Nephron (organoid): ENCODE measurements around the gene LMX1A.

Source experiments
- H3K27ac Mint-ChIP-seq, 3 experiments: 2 replicates each; pipeline ENCODE4 v1.8.0; 2020; ENCODE audit warnings: mixed read lengths in 3 of 3, mild to moderate bottlenecking in 2 of 3, moderate library complexity in 1 of 3
- H3K27me3 Mint-ChIP-seq: 2 replicates; pipeline ENCODE4 v1.8.0; 2021; ENCODE audit warnings: low read depth, mild to moderate bottlenecking, moderate library complexity, mixed read lengths
- H3K36me3 Mint-ChIP-seq: 2 replicates; pipeline ENCODE4 v1.8.0; 2020; ENCODE audit warnings: low read depth, mixed read lengths
- H3K4me1 Mint-ChIP-seq: 2 replicates; pipeline ENCODE4 v1.8.0; 2020; ENCODE audit warnings: mixed read lengths
- H3K4me3 Mint-ChIP-seq, 3 experiments: 2 replicates each; pipeline ENCODE4 v1.8.0; 2020; ENCODE audit warnings: mild to moderate bottlenecking in 3 of 3, mixed read lengths in 3 of 3, moderate library complexity in 2 of 3
- H3K9me3 Mint-ChIP-seq: 2 replicates; pipeline ENCODE4 v1.8.0; 2020; ENCODE audit warnings: mixed read lengths
- CTCF ChIP-seq, 3 experiments: fragments of 200-600 bp; sonication (generic); IDR thresholded peaks; one replicate each; pipeline ENCODE4 v1.5.0; 2021; ENCODE audit warnings: antibody characterized with exemption in 3 of 3; ENCODE audit not compliant: unreplicated experiment in 3 of 3

LMX1A gene

DNA sequence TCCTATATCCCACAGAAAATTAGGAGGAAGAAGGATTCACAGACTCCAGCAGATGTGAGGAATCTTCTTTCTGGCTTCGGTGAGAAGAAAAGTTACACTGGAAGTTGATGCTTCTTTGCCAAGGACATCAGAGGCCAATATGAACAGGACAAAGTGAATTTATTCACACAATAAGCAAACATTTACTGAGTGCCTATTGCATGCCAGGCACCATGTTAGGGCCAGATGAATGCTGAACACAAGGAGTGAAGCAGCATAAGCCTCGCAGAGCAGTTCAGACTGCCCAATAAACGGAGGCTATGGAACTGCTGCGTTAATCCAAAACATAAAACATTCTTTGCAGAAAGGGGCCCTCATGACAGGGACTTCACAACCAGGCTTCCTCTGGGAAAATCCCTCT lies 114.6 kb downstream of the LMX1A start:
- H3K4me1 Mint-ChIP-seq = peaks cover 5% of the 10 kb centered on the region
- no peak overlapping the region for H3K27ac Mint-ChIP-seq
- no peak for TF ChIP-seq CTCF (IDR thresholded peaks at IDR 0.05; ENCODE audit: unreplicated experiment in 3 of 3)
- no peak overlapping the region for H3K4me3 Mint-ChIP-seq
- H3K27me3 Mint-ChIP-seq = peaks cover 67% of the 10 kb centered on the region
- H3K9me3 Mint-ChIP-seq = no peaks in the 10 kb centered on the region
- H3K36me3 Mint-ChIP-seq = no peaks in the 10 kb centered on the region

GRCh38 chr1:165241321-165241720 lies 115.2 kb downstream of the LMX1A start:
- no peak overlapping the region for H3K4me3 Mint-ChIP-seq
- no peaks in the 10 kb centered on the region for H3K36me3 Mint-ChIP-seq
- H3K4me1 Mint-ChIP-seq = peaks cover 9% of the 10 kb centered on the region
- H3K9me3 Mint-ChIP-seq = no peaks in the 10 kb centered on the region
- H3K27ac Mint-ChIP-seq = no peak overlapping the region
- TF ChIP-seq CTCF (IDR thresholded peaks at IDR 0.05; ENCODE audit: unreplicated experiment in 3 of 3) = no peak
- peaks cover 67% of the 10 kb centered on the region for H3K27me3 Mint-ChIP-seq

DNA sequence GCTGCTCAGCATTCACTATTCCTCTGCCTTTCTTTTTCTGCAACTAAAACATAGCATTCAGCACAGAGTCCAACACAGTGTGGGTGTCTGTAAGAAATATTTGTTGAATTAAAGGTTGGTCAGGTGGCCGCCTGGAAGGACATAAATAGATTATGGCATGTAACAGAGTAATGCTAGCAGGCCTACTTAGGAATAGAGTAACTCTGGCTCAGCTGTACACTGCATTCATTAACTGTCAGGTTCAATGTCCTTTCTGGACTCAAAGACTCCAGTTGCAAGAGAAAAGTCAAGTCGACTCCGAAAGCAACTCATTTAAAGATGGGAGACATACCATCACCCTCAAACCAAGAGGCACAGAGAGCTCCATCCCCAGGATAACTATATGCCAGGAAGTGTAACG lies 116.0 kb downstream of the LMX1A start:
- peaks cover 68% of the 10 kb centered on the region for H3K27me3 Mint-ChIP-seq
- H3K36me3 Mint-ChIP-seq = no peaks in the 10 kb centered on the region
- peaks cover 16% of the 10 kb centered on the region for H3K4me1 Mint-ChIP-seq
- no peak overlapping the region for H3K4me3 Mint-ChIP-seq
- H3K9me3 Mint-ChIP-seq = no peaks in the 10 kb centered on the region
- no peak for TF ChIP-seq CTCF (IDR thresholded peaks at IDR 0.05; ENCODE audit: unreplicated experiment in 3 of 3)
- no peak overlapping the region for H3K27ac Mint-ChIP-seq

- no peak for TF ChIP-seq CTCF (IDR thresholded peaks at IDR 0.05; ENCODE audit: unreplicated experiment in 3 of 3)
- Mint-ChIP-seq H3K27me3 (peaks cover 72% of the 10 kb centered on the region), H3K9me3 (no peaks in the 10 kb centered on the region), H3K4me1 (peaks cover 21% of the 10 kb centered on the region), H3K27ac (no peak overlapping the region), H3K36me3 (no peaks in the 10 kb centered on the region), H3K4me3 (no peak overlapping the region)
Observed at GRCh38 chr1:165239873-165240272, 116.6 kb downstream of the LMX1A start.

GRCh38 chr1:165235777-165236291 lies 120.7 kb downstream of the LMX1A start:
- peak overlapping the region; percentile 77 to 83 (median 80) for H3K4me3 Mint-ChIP-seq

More at GRCh38 chr1:165235777-165236291, 120.7 kb downstream of the LMX1A start:
- no peak for TF ChIP-seq CTCF (IDR thresholded peaks at IDR 0.05; ENCODE audit: unreplicated experiment in 3 of 3)
- no peaks in the 10 kb centered on the region for H3K9me3 Mint-ChIP-seq
- peaks cover 23% of the 10 kb centered on the region for H3K4me1 Mint-ChIP-seq
- peaks cover 89% of the 10 kb centered on the region for H3K27me3 Mint-ChIP-seq
- H3K36me3 Mint-ChIP-seq = no peaks in the 10 kb centered on the region
- no peak overlapping the region for H3K27ac Mint-ChIP-seq
